ENCODE results near the gene APOB. TPM values are rescaled to one million over a fixed set of nuclear protein-coding genes. Genes with fewer than 3 reads are reported as not detected.

The APOB gene
- total RNA-seq, 2 donors from 2014 or later = 7.5 to 14.1 TPM

GRCh38 chr2:20962939-20963557 is 80.8 kb downstream of the APOB start:
- Histone ChIP-seq H3K36me3 (ENCODE audit: control insufficient read depth, insufficient read depth, low read length) (no peaks in the 10 kb centered on the region), H3K4me3 (ENCODE audit: low read length) (no peak overlapping the region), H3K27me3 (ENCODE audit: control insufficient read depth, insufficient read depth, low read length, poor library complexity, severe bottlenecking) (peaks cover 21% of the 10 kb centered on the region), H3K9ac (ENCODE audit: extremely low read depth, low read length, poor library complexity, severe bottlenecking) (no peak overlapping the region), H3K4me1 (ENCODE audit: control insufficient read depth, insufficient read depth, low read length) (no peaks in the 10 kb centered on the region), H3K9me3 (ENCODE audit: control insufficient read depth, low read length) (no peaks in the 10 kb centered on the region), H3K27ac (ENCODE audit: low read depth, low read length) (no peak overlapping the region)
- Mint-ChIP-seq H3K4me1 (no peaks in the 10 kb centered on the region), H3K4me3 (no peak overlapping the region), H3K27me3 (ENCODE audit: insufficient read depth) (peaks cover 10% of the 10 kb centered on the region), H3K27ac (no peak overlapping the region), H3K36me3 (ENCODE audit: low read depth) (no peaks in the 10 kb centered on the region), H3K9me3 (no peaks in the 10 kb centered on the region)
- TF ChIP-seq CTCF (conservative IDR thresholded peaks at IDR 0.05) = peak; percentile 93
- peak; percentile 94 for DNase-seq
- WGBS, 2 experiments (ENCODE audit: insufficient coverage in 1 of 2, insufficient read length in 1 of 2) = 58% methylated on average over 5 of the region's 5 CpGs

- Histone ChIP-seq H3K27ac (ENCODE audit: low read depth, low read length) (no peak overlapping the region), H3K9ac (ENCODE audit: extremely low read depth, low read length, poor library complexity, severe bottlenecking) (no peak overlapping the region), H3K36me3 (ENCODE audit: control insufficient read depth, insufficient read depth, low read length) (no peaks in the 10 kb centered on the region), H3K4me3 (ENCODE audit: low read length) (no peak overlapping the region), H3K4me1 (ENCODE audit: control insufficient read depth, insufficient read depth, low read length) (no peaks in the 10 kb centered on the region), H3K27me3 (ENCODE audit: control insufficient read depth, insufficient read depth, low read length, poor library complexity, severe bottlenecking) (peaks cover 15% of the 10 kb centered on the region), H3K9me3 (ENCODE audit: control insufficient read depth, low read length) (no peaks in the 10 kb centered on the region)
- Mint-ChIP-seq H3K27ac (no peak overlapping the region), H3K4me1 (no peaks in the 10 kb centered on the region), H3K36me3 (ENCODE audit: low read depth) (no peaks in the 10 kb centered on the region), H3K27me3 (ENCODE audit: insufficient read depth) (peaks cover 10% of the 10 kb centered on the region), H3K9me3 (no peaks in the 10 kb centered on the region), H3K4me3 (no peak overlapping the region)
- no peak for DNase-seq
- TF ChIP-seq CTCF (conservative IDR thresholded peaks at IDR 0.05) = no peak
- 74 to 80% methylated on average over 7 of the region's 7 CpGs for WGBS, 2 experiments (ENCODE audit: insufficient coverage in 1 of 2, insufficient read length in 1 of 2)
These were observed 82.0 kb downstream of the APOB start for GRCh38 chr2:20961858-20962257.

- Histone ChIP-seq H3K9me3 (ENCODE audit: control insufficient read depth, low read length) (no peaks in the 10 kb centered on the region), H3K27me3 (ENCODE audit: control insufficient read depth, insufficient read depth, low read length, poor library complexity, severe bottlenecking) (peaks cover 10% of the 10 kb centered on the region), H3K4me3 (ENCODE audit: low read length) (no peak overlapping the region), H3K9ac (ENCODE audit: extremely low read depth, low read length, poor library complexity, severe bottlenecking) (no peak overlapping the region), H3K27ac (ENCODE audit: low read depth, low read length) (no peak overlapping the region), H3K36me3 (ENCODE audit: control insufficient read depth, insufficient read depth, low read length) (no peaks in the 10 kb centered on the region), H3K4me1 (ENCODE audit: control insufficient read depth, insufficient read depth, low read length) (no peaks in the 10 kb centered on the region)
- no peak overlapping the region for H3K27ac Mint-ChIP-seq
- no peaks in the 10 kb centered on the region for H3K9me3 Mint-ChIP-seq
- no peak overlapping the region for H3K4me3 Mint-ChIP-seq
- H3K27me3 Mint-ChIP-seq (ENCODE audit: insufficient read depth) = peaks cover 6% of the 10 kb centered on the region
- H3K4me1 Mint-ChIP-seq = no peaks in the 10 kb centered on the region
- 74 to 93% methylated on average over 3 to 4 of the region's 4 CpGs for WGBS, 2 experiments (ENCODE audit: insufficient coverage in 1 of 2, insufficient read length in 1 of 2)
- no peaks in the 10 kb centered on the region for H3K36me3 Mint-ChIP-seq (ENCODE audit: low read depth)
- DNase-seq = no peak
- TF ChIP-seq CTCF (conservative IDR thresholded peaks at IDR 0.05) = no peak
These were observed 83.9 kb downstream of the APOB start for GRCh38 chr2:20960003-20960402.

Measured in endodermal cell (in vitro differentiated cells).